ENCODE measurements around the gene KCNG2.

The KCNG2 gene

GRCh38 chr18:79889569-79889968 is 91.8 kb downstream of the KCNG2 start:
- DNase-seq: no peak

DNA sequence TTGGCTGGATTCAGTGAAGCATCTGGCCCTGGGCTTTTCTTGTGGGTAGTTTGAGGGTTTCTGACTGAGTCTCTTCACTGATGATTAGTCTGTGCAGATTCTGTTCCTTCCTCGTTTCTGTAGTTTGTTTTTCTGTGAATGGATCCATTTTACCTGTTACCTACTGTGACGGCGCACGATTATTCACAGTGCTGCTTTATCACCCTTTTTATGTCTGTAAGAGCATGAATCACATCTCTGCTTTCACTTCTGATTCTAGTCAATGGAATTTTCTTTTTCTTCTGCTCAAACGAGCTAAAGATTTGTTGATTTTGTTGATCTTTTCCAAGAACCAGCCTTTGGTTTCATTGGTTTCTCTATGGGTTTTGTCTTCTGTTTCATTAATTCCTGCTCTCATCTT is 92.9 kb downstream of the KCNG2 start:
- no peak for DNase-seq

DNA sequence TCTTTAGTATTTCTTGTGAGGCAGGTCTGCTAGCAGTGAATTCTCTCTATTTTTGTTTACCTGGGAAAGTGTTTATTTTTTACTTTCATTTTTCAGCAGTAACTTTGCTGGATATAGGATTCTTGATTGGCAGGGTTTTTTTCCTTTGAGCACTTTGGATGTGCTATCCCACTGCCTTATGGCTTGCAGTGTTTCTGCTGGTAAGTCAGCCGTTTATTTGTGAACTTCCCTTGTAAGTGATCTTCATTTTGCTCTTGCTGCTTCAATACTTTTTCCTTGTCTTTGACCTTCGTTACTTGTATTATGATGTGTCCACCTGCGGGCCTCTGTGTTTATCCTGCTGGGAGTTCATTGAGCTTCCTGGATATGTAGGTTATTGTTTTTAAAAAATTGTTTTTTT is 99.0 kb downstream of the KCNG2 start:
- DNase-seq: no peak

DNA sequence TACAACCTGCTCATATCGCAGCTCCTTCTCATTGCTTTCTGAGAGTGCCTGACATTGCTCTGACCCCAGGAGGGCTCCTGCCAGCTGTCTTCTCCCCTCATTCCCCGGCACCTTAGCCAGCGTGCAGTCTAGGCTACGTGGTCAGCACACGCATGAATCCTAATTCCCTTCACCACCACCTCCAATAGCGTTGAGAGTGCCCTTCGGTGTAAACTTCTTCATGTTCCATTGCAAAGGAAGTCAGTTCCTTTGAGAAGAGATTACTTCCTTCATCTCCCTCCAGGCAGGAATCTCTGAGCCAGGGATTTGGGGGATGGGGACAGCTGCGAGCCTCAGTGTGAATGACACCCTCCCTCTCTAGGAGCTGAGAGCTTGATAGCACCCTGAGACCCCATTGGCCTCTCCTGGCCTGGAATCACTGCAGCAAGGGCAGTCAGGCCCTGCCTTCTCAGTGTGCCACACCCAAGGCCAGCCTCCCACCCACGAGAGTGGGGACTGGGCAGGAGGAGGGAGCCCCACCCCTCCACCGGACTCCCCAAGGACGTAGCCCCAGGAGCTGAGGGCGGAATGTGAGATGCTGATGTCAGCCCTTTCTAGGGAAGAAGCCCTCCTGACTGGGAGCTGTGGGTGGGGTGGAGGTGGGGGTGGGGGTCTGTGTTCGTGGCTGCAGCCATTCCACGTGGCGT is 100.3 kb downstream of the KCNG2 start:
- DNase-seq: no peak

- no peak for DNase-seq
These were observed 101.3 kb downstream of the KCNG2 start for GRCh38 chr18:79898952-79899608.

- DNase-seq: no peak
These were observed 102.1 kb downstream of the KCNG2 start for GRCh38 chr18:79899609-79900445.

DNA sequence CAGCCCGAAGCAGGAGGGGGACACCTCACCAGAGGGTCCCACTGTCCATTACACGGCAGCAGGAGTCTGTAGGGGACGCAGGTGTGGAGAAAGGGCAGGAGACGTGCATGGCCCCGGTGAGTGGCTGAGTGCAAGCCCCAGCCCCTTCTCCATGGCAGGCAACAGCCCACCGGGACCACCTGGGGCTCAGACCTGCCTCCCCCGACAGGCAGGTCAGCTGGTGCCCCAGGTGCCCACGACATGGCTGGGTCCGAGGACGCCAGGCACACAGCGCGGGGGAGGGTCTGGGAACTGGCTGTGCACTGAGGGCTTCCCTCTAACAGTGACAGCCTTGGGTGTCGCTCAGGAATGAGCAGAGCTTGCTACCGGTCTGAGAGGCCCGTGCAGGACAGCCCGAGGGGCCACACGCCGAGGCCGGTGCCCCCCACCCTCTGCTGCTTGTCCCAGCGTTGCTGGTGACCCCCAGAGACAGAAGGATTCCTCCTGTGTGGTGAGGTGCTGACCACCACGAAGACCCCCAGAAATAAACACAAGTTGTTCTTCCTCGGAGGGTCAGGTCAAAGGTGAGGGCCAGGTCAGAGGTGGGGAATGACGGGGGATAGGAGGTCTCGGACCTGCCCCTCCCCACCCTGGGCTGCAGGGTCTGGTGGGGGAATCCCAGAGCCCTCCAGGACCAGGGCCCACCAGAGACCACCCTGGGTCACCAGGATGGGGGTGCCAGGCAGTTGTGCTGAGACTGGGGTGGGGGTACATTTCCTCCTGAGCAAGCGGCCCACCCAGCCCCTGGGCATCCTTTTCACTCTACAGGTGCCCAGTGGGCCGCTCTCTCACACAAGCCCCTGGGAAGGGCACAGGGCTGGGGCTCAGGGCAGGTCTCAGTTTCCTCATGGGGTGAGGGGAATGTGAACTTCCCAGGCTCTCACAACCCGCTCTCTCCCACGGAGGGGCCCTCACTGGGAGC is 103.2 kb downstream of the KCNG2 start:
- no peak for DNase-seq

- DNase-seq: no peak
These were observed 103.9 kb downstream of the KCNG2 start for GRCh38 chr18:79901665-79902064.

DNA sequence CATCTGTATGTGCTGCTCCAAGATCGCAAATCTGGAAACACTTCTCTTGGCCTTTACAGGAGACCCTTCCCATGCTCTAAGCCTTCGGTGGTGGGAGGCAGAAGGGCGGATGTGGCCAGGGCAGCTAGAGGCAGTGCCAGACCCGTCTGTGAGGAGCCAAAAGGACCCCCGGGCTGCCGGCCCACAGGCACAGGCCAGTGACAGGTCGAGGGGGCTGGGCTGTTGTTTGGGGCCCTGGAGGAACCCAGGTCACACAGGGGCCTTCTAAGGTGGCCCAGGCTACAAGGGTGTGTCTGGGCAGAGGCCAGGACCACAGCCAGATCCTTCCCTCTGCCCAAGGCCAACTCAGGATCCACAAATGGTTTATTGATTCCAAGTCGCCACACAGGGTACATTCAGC is 104.3 kb downstream of the KCNG2 start:
- no peak for DNase-seq

- no peak for DNase-seq
These were observed 104.9 kb downstream of the KCNG2 start for GRCh38 chr18:79902640-79903039.

GRCh38 chr18:79903071-79903635 is 105.4 kb downstream of the KCNG2 start:
- no peak for DNase-seq

DNA sequence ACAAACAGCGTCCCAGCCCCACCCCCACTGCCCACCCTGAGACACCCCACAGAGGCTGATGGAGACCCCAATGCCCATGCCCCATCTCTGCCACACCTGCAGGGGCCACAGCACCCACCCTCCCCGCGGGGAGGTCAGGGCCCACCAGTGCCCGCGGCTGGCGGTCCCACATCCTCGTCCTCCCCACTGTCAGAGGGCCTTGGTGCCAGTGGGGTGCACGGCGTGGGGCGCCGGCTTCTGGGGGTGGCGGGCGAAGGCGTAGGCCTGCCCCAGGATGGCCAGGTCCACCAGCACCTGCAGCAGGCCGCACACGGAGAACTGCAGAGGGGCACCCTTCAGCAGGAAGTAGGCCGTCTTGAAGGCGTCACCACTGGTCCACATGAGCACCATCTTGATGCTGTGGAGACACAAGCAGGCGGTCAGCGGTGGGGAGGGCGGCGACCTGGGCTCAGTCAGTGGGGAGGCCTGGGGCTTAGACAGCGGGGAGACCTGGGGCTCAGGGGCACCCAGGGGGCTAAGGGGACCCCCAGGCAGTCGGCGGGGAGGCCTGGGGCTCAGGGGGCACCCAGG is 106.1 kb downstream of the KCNG2 start:
- no peak for DNase-seq

GRCh38 chr18:79904357-79905147 is 106.8 kb downstream of the KCNG2 start:
- no peak for DNase-seq

- DNase-seq: no peak
These were observed 107.7 kb downstream of the KCNG2 start for GRCh38 chr18:79905389-79905911.

DNA sequence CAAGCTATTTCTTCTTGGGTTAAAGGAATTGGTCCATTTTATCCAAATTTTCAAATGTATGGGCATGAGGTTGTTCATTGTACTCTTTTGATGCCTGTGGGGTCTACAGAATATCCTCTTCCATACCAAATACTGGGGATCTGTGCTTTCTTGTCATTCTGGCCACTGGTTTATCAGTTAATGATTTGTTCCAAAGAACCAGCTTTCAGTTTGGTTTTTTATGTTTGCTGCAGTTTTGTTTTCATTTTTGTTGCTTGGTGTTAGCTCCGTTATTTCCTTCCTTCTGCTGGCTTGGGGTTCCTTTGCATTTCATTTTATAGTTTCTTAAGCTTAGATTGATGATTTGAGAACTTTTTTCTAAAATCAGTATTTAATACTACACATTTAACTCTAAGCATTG is 108.3 kb downstream of the KCNG2 start:
- no peak for DNase-seq

DNA sequence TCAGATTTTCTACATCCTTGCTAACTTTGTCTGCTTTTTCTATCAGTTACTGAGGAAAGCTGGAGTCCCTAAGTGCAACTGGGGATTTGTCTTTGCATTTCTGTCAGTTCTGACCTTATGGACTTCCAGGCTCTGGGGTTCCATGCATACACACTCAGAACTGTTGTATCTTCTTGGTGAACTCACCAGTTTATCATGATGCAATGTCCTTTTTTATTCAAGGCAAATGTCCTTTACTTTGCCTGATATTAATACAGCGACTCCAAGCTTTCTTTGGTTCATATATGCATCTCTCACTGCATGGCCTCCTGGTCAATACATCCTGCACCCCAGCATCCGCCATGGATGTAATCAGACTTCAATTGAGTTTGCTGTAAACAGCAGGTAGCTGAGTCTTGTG is 109.0 kb downstream of the KCNG2 start:
- DNase-seq: no peak

DNA sequence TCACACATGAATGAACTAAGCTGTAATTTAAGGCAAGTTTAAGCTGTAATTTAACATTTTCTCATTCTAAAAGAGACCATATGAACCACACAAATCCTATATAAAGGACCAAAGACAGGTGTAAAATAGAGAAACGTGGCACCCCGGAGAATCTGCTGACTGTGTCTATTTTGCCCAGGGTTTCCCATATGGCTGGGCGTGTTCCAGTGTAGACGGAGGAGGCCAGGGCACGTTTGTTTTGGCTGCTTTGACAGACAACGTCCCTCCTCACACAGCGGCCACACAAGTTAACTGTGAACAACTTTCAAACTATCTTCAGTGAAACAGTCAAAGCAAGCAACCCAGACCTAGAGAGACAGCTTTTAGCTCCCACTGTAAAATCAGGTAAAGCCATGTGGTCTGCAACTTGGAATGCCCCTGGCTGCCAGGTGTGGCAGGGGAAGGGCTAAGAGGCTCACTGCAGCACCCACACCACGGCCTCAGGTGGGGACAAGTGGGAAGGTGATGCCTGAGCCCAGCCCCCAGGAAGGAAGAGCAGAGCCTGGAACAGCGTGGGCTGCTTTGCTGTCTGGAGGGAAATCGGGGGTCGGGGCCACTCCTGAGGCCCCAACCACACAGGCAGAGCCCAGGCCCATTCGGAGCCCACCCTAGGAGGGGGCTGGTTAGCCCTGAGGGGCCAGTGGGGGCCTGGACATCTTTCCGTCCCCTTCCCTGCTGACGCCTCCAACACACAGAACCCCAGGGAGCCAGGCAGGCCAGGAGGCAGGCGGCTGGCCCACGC is 113.0 kb downstream of the KCNG2 start:
- no peak for DNase-seq

- no peak for DNase-seq
These were observed 113.9 kb downstream of the KCNG2 start for GRCh38 chr18:79911344-79912270.
